NCI-H345 treated with DMSO at 0.1 percent for 48 hours (cell line): Measurements from ENCODE around the gene CLDN15.
"Not testable (repeated sequence)": the region's sequence is repeated elsewhere in the genome, so short reads cannot be mapped to it uniquely, and the experiment has no call there.

Source experiments
- DNase-seq: peaks from one replicate; lab custom pipeline; 2025; ENCODE audit not compliant: unreplicated experiment; lab: John Stamatoyannopoulos, UW

Gene CLDN15

DNA sequence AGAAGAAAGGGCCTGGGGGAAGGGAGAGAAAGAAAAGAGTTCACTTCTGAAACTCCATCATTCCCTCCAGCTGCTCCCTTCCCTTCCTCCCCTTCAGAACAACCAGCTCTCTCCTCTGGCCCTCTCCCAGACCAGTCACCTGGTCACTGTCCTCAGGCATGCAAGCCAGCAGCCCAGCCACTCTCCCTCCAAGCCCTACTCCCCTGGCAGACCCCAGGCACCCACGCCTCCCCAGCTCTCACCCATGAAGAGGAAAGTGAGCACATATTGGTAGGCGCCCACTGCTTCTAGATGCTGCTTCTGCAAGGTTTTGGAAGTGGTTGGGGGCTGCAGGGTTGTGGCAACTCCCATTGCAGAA, 37.1 kb downstream of the CLDN15 start:
- no peak for DNase-seq

GRCh38 chr7:101199522-101199921, 38.1 kb downstream of the CLDN15 start:
- not testable (repeated sequence) for DNase-seq

GRCh38 chr7:101198476-101198875, 39.1 kb downstream of the CLDN15 start:
- DNase-seq = no peak

DNA sequence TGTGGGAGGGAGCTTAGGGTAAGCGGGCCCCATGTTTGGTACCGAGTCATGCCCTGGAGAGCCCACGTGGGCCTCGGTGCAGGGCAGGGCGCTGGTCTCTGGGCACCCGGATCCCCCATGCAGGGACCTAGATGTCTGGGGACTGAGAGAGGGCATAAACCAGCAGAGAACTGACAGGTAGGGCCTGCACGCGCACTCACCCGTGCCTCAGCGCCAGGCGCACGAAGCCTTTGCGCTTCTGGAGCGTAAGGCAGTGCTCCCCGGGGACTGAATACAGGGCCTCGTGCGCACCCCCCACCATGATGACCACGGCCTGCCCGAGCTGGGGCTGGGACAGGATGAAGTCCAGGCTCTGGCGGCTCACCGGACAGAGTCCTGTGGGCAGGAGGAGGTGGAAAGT, 39.6 kb downstream of the CLDN15 start:
- no peak for DNase-seq

GRCh38 chr7:101195884-101196283, 41.7 kb downstream of the CLDN15 start:
- DNase-seq = no peak

- DNase-seq = no peak
Measured at GRCh38 chr7:101189109-101189508, 48.5 kb downstream of the CLDN15 start.

- no peak for DNase-seq
Measured at GRCh38 chr7:101186844-101187428, 50.7 kb downstream of the CLDN15 start.

DNA sequence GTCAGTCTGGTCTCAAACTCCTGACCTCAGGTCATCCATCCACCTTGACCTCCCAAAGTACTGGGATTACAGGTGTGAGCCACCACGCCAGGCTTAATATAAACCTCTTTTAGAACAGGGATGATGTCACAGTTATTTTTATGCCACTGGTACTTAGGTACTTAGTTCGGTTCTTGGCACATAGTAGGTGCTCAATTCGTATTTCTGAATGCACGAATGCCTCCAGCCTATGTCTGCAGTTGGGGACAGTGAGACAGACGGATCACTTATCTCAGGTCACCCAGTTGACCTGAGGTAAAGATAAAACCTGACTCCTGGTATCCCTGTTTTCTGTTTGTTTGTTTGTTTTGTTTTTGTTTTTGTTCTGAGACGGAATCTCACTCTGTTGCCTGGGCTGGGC, 51.4 kb downstream of the CLDN15 start:
- no peak for DNase-seq

GRCh38 chr7:101185258-101185839, 52.3 kb downstream of the CLDN15 start:
- no peak for DNase-seq
